Activated T-cell treated with anti-CD3 and anti-CD28 coated beads, Interleukin-2, amount 50 U/mL, for 72 hours (primary cell): Measurements from ENCODE around the gene POLR2H. TPM values are rescaled to one million over a fixed set of nuclear protein-coding genes. Genes with fewer than 3 reads are reported as not detected.
A peak's percentile ranks its signal among the peaks of the same experiment; 100 is the strongest.

Source experiments
- ATAC-seq, 2 donors: fragments of 150-1000 bp; cut with Tn5 transposase; replicated peaks in 1 of 2; 2 replicates each; pipeline ENCODE4 v1.10.0; 2021; ENCODE audit warnings: moderate library complexity in 2 of 2, mild to moderate bottlenecking in 1 of 2
- DNase-seq, 2 donors: peaks; one replicate each; pipeline ENCODE4 v3.0.0; 2021 to 2022; ENCODE audit warnings: mixed read lengths in 1 of 2
- H3K27ac Mint-ChIP-seq: one replicate; pipeline ENCODE4 v1.8.0; 2022; ENCODE audit warnings: mild to moderate bottlenecking, moderate library complexity, mixed read lengths
- H3K27me3 Mint-ChIP-seq: one replicate; pipeline ENCODE4 v1.8.0; 2022; ENCODE audit warnings: low read depth, mixed read lengths
- H3K36me3 Mint-ChIP-seq, 2 donors: one replicate each; pipeline ENCODE4 v1.8.0; 2022; ENCODE audit warnings: mixed read lengths in 2 of 2, mild to moderate bottlenecking in 1 of 2; ENCODE audit not compliant: insufficient read depth in 2 of 2
- H3K4me1 Mint-ChIP-seq: one replicate; pipeline ENCODE4 v1.8.0; 2022; ENCODE audit warnings: low read depth, mixed read lengths
- H3K4me3 Mint-ChIP-seq, 2 donors: one replicate each; pipeline ENCODE4 v1.8.0; 2022; ENCODE audit warnings: mild to moderate bottlenecking in 2 of 2, mixed read lengths in 2 of 2, moderate library complexity in 2 of 2
- H3K9me3 Mint-ChIP-seq, 2 donors: one replicate each; pipeline ENCODE4 v1.8.0; 2022; ENCODE audit warnings: mixed read lengths in 2 of 2
- total RNA-seq, 2 donors: library from RNA; stranded (reverse); gene quantifications; one replicate each; pipeline ENCODE4 v1.2.3, GENCODE V29; 2022

The POLR2H gene
- total RNA-seq, 2 donors from 2014 or later = 86.9 to 93.6 TPM

DNA sequence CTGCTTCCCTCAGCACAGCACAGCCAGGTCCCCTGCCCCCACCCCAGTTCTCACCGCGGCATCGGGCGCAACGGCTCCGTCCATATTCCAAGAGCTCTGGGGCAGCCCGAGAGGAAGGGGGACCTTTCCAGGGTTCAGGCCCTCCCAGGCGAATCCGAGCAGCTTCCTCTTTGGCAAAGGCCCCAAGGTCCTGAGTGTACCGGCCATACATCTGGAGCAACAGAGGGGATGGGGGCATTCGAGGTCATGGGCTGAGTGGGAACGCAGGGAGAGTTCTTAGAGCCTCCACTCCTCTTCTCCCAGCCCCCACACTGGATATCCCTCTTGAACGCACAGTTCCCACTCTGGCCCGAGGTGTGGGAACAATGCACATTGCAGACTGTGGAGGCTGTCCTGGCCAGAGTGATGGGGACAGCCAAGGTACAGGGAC, 2.6 kb upstream of the POLR2H start:
- peak overlapping the region in 1 of 2 donors; percentile 20 for H3K4me3 Mint-ChIP-seq
- no peaks in the 10 kb centered on the region for H3K9me3 Mint-ChIP-seq
- H3K27ac Mint-ChIP-seq = no peak overlapping the region
- no peak for ATAC-seq
- peaks cover 2% of the 10 kb centered on the region in 2 donors for H3K36me3 Mint-ChIP-seq
- peaks cover 14% of the 10 kb centered on the region for H3K4me1 Mint-ChIP-seq
- no peaks in the 10 kb centered on the region for H3K27me3 Mint-ChIP-seq
- no peak for DNase-seq

- H3K27ac Mint-ChIP-seq = no peak overlapping the region
- peak overlapping the region in 1 of 2 donors; percentile 56 for H3K4me3 Mint-ChIP-seq
- H3K27me3 Mint-ChIP-seq = no peaks in the 10 kb centered on the region
- DNase-seq = no peak
- peaks cover 19% of the 10 kb centered on the region for H3K4me1 Mint-ChIP-seq
- no peak for ATAC-seq
- H3K36me3 Mint-ChIP-seq = peaks cover 2% of the 10 kb centered on the region in 2 donors
- H3K9me3 Mint-ChIP-seq = no peaks in the 10 kb centered on the region
These were observed 1.9 kb upstream of the POLR2H start for GRCh38 chr3:184359610-184360009.

DNA sequence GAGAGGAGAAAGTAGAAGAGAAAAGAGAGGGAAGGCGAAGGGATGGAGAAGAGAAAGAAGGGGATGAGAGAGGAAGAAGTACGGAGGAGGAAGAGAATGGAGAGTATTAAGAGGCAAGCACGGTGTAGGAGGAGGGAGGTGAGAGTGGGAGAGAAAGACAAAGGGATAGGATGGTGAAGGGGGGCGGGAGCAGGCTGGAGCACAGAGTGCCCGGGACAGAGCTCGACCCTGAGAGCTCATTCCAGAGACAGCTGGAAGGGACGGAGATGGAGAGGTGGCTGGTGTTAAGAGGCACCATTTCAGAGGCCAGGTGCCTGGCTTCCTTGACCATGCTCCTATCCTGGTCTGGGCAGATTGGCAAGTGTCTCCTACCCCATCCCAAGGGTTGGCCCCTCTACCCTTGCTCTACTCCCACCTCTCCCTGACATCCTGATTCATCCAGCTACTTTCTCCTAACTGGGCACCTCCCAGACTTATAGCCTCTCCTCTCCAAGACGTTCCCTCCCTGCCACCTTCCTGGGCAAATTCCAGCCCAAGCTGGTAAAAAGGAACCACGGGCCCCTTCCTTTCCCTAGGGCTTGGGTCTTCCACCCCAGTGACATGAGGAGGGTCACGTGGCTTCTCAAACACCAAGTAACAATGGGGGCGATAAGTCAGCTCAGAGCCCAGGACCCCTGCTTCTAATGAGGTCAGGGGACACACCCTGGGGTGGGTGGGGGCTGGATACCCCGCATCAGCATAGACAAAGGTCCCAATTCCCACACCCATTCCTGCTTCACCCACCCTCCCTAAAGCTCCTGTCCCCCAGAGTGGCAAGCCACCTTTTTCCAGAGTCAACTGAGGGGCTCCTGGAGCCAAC, 1.2 kb upstream of the POLR2H start:
- no peak for ATAC-seq
- Mint-ChIP-seq H3K4me1 (peaks cover 26% of the 10 kb centered on the region), H3K27ac (no peak overlapping the region), H3K9me3 (no peaks in the 10 kb centered on the region), H3K27me3 (no peaks in the 10 kb centered on the region), H3K36me3 (peaks cover 7% of the 10 kb centered on the region in 2 donors), H3K4me3 (peak overlapping the region; percentile 74 to 90)
- DNase-seq = no peak

GRCh38 chr3:184360929-184361531, 480 bp upstream of the POLR2H start:
- Mint-ChIP-seq H3K27me3 (no peaks in the 10 kb centered on the region), H3K36me3 (peaks cover 9% of the 10 kb centered on the region in 2 donors), H3K4me1 (peaks cover 28% of the 10 kb centered on the region), H3K27ac (no peak overlapping the region), H3K4me3 (peak overlapping the region; percentile 74 to 90), H3K9me3 (no peaks in the 10 kb centered on the region)
- ATAC-seq (no peak), DNase-seq (no peak)

DNA sequence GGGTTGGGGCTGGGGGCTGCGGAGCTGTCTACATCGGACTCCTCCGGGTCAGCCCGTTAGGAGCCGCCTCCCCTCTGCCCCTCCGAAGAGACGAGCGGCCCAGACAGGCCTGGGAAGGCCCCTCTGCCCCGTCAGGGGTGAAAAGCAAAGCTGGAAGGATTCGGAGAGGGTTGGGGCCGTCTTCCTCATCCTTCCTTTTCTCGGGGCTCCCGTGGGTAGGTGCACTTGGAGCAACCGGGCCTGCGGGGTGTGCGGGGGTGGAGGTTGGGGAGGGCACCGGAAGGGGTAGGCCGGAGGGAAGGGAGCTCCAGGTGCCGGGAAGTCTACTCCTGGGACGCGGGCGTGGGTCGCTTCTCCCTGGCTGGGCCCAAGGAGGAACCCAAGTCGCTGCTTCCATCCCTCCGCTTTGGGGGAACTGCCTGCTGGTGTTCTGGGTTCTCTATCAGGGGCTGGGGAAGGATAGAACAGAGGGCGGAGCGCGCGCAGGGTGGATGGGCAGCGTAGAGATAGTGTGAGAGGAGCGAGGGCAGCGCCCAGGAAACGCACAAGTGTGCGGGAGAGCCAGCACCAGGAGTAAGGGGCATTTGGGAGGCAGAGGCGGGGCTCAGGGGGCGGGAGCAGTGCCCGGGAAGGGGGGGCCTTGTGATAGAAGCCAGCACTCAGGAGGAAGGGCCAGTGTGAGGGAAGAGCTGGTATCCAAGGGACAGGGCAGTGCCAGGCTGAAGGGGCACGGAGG, 590 bp downstream of the POLR2H start:
- Mint-ChIP-seq H3K27me3 (no peaks in the 10 kb centered on the region), H3K27ac (peak overlapping the region; percentile 14), H3K4me3 (peak overlapping the region; percentile 77 to 91), H3K36me3 (peaks cover 9 to 15% of the 10 kb centered on the region in 2 donors), H3K9me3 (no peaks in the 10 kb centered on the region), H3K4me1 (peaks cover 39% of the 10 kb centered on the region)
- ATAC-seq (peak; percentile 25 to 27), DNase-seq (peak; percentile 50 to 65)

DNA sequence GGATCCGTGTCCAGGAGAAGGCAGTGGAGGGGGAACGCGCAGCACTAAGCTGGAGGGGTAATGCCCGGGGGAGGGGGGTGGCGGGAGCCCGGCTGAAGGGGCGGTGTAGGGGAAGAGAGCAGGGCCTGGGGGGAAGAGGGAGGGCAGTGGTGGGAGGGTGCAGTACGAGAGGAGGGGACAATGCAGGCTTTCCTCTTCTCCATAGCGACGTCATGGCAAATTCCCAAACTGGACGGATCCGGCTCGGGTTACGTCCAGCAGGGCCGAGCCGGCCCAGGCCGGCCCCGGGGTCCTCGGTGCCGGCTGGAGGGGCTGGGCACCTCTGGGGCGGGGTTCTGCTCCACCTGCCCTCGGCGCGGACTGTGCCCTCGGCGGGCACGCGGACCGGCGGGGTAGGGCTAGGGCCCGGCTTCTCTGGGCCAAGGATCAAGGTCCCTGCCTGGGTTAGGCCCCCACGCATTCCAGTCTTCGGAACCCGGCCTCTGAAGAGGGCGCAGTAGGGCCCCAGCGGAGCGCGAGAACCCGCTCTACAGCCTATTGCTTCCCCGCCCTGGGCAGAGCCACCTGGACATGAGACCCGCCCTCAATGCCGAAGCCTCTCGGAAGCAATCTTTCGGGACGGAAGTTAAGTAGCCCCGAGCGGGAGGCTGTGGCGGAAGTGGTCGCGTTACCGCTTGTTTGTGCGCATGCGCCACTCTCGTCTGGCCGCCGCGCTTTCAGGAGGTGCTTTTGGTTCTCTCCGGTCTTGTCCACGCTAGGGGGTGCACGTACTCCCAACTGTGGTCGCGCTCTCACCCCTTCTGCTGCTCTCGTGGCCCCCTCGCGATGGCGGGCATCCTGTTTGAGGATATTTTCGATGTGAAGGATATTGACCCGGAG, 1.4 kb downstream of the POLR2H start:
- DNase-seq = peak; percentile 96 to 98
- peaks cover 11 to 23% of the 10 kb centered on the region in 2 donors for H3K36me3 Mint-ChIP-seq
- peak; percentile 87 to 90 for ATAC-seq
- H3K27ac Mint-ChIP-seq = peak overlapping the region; percentile 90
- H3K4me3 Mint-ChIP-seq = peak overlapping the region; percentile 77 to 91
- H3K9me3 Mint-ChIP-seq = no peaks in the 10 kb centered on the region
- H3K4me1 Mint-ChIP-seq = peaks cover 41% of the 10 kb centered on the region
- H3K27me3 Mint-ChIP-seq = no peaks in the 10 kb centered on the region

DNA sequence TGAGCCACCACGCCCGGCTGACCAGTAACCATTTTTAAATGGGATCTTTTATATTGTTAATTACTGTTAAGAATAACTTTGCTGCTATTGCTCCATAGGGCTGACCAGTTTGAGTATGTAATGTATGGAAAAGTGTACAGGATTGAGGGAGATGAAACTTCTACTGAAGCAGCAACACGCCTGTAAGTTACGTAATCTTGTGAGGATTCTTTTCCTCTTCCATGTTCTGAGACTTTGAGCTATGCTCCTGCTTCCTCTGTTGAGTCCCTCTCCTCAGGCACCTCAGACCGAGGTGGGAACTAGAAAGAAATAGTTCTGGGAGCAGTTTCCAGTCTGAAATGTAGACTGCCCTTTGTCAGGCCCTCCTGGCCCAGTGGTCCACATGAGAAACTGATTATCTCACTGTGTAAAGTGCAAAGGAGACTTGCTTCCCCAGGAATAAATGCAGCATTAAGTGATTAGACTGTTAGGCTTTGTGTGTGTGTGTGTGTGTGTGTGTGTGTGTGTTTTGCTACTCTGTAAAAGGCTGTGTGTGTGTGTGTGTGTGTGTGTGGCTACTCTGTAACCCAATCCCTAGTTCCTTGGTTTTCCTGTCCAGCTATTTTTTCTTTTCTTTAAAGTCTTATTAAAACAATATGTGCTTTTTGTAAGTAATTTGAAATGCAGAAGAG, 5.2 kb downstream of the POLR2H start:
- H3K27ac Mint-ChIP-seq = peak overlapping the region; percentile 25
- H3K36me3 Mint-ChIP-seq = peaks cover 14 to 29% of the 10 kb centered on the region in 2 donors
- no peak overlapping the region for H3K4me3 Mint-ChIP-seq
- no peak for DNase-seq
- H3K4me1 Mint-ChIP-seq = peaks cover 33% of the 10 kb centered on the region
- H3K9me3 Mint-ChIP-seq = no peaks in the 10 kb centered on the region
- H3K27me3 Mint-ChIP-seq = no peaks in the 10 kb centered on the region
- ATAC-seq = no peak

DNA sequence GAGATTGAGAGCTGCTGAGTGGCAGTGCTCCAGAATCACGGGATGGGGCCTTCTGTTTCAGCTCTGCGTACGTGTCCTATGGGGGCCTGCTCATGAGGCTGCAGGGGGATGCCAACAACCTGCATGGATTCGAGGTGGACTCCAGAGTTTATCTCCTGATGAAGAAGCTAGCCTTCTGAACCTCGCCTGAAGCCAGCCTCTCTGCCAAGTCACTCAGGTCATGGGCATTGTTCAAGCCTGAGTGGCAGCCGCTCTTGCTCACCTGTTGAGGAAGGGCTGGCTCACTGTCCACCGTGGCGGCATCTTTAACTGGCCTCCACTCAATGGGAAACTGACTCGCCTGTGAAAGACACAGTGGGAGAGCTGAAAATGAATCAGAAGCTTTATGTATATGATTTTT, 6.6 kb downstream of the POLR2H start:
- Mint-ChIP-seq H3K4me3 (no peak overlapping the region), H3K4me1 (peaks cover 38% of the 10 kb centered on the region), H3K9me3 (no peaks in the 10 kb centered on the region), H3K27ac (peak overlapping the region; percentile 2), H3K36me3 (peaks cover 13 to 29% of the 10 kb centered on the region in 2 donors), H3K27me3 (no peaks in the 10 kb centered on the region)
- ATAC-seq = no peak
- DNase-seq = no peak

GRCh38 chr3:184368586-184369183, 7.2 kb downstream of the POLR2H start:
- ATAC-seq (no peak), DNase-seq (no peak)
- H3K27ac Mint-ChIP-seq = peak overlapping the region; percentile 7
- H3K27me3 Mint-ChIP-seq = no peaks in the 10 kb centered on the region
- H3K9me3 Mint-ChIP-seq = no peaks in the 10 kb centered on the region
- peaks cover 13 to 27% of the 10 kb centered on the region in 2 donors for H3K36me3 Mint-ChIP-seq
- peaks cover 38% of the 10 kb centered on the region for H3K4me1 Mint-ChIP-seq
- H3K4me3 Mint-ChIP-seq = no peak overlapping the region

- H3K9me3 Mint-ChIP-seq = no peaks in the 10 kb centered on the region
These were observed 10.1 kb downstream of the POLR2H start for GRCh38 chr3:184371570-184372018.

GRCh38 chr3:184372296-184372821, 10.8 kb downstream of the POLR2H start:
- Mint-ChIP-seq H3K27ac (no peak overlapping the region), H3K36me3 (peaks cover 6 to 12% of the 10 kb centered on the region in 2 donors), H3K4me1 (peaks cover 11% of the 10 kb centered on the region), H3K4me3 (no peak overlapping the region), H3K27me3 (peaks cover 20% of the 10 kb centered on the region), H3K9me3 (no peaks in the 10 kb centered on the region)
- no peak for ATAC-seq
- no peak for DNase-seq

More at GRCh38 chr3:184371570-184372018, 10.1 kb downstream of the POLR2H start:
- ATAC-seq = peak; percentile 86 to 88
- Mint-ChIP-seq H3K27ac (no peak overlapping the region), H3K4me1 (peaks cover 18% of the 10 kb centered on the region), H3K27me3 (peaks cover 12% of the 10 kb centered on the region), H3K4me3 (no peak overlapping the region), H3K36me3 (peaks cover 6 to 19% of the 10 kb centered on the region in 2 donors)
- DNase-seq = peak; percentile 65
